ENCODE data around the gene HCRTR2.

Gene HCRTR2

DNA sequence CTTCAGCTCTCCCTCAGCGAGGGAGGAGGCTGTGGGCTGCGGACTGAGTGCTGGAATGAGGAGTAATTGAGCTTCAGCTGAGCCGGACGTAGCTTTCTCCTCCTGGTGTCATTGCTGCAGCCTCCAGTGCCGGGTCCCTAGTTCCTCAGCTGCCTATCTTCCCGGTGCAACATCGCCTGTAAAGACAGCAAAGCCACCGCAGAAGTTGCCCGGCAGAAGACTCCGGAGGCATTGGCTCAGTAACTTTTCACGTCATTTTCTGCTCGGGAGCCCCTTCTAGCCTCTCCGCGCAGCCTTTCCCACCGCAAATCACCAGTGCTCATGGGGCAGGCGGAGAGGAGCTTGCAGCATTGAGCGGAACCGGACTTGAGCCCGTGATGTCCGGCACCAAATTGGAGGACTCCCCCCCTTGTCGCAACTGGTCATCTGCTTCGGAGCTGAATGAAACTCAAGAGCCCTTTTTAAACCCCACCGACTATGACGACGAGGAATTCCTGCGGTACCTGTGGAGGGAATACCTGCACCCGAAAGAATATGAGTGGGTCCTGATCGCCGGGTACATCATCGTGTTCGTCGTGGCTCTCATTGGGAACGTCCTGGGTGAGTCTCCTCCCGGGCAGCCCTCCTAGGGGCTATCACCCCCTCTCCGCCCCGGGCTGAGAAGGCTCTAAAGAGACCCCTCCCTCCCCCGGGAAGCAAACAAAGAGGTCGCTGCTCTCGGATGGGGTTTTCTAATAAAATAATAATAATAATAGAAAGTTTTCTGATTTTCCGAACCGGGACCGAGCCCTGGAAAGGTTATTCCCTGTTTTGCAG is at the start of gene HCRTR2:
HCRTR2 (plus strand) TSS at position 305 of the 816 bp plus-strand sequence; CDS start at position 378, 73 bp downstream.
- no peaks in the 10 kb centered on the region for H3K27me3 ChIP-seq (ENCODE audit: insufficient read depth, low read length, poor library complexity)
- ATAC-seq (ENCODE audit: insufficient read depth, low read depth) = no peak
- TF ChIP-seq, protein P1, sequence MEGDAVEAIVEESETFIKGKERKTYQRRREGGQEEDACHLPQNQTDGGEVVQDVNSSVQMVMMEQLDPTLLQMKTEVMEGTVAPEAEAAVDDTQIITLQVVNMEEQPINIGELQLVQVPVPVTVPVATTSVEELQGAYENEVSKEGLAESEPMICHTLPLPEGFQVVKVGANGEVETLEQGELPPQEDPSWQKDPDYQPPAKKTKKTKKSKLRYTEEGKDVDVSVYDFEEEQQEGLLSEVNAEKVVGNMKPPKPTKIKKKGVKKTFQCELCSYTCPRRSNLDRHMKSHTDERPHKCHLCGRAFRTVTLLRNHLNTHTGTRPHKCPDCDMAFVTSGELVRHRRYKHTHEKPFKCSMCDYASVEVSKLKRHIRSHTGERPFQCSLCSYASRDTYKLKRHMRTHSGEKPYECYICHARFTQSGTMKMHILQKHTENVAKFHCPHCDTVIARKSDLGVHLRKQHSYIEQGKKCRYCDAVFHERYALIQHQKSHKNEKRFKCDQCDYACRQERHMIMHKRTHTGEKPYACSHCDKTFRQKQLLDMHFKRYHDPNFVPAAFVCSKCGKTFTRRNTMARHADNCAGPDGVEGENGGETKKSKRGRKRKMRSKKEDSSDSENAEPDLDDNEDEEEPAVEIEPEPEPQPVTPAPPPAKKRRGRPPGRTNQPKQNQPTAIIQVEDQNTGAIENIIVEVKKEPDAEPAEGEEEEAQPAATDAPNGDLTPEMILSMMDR (IDR thresholded peaks at IDR 0.05; ENCODE audit: borderline replicate concordance, extremely low read depth, low read length, poor library complexity, severe bottlenecking) = no peak
- no peak for TF ChIP-seq EZH2 (IDR thresholded peaks at IDR 0.05; ENCODE audit: borderline replicate concordance, low read depth, low read length, severe bottlenecking)

GRCh38 chr6:55130806-55131324 is 43.5 kb upstream of the HCRTR2 start:
- Histone ChIP-seq H3K4me2 (ENCODE audit: insufficient read depth, low read length) (no peak overlapping the region), H4K20me1 (ENCODE audit: insufficient read depth, low read length) (no peaks in the 10 kb centered on the region), H3K79me2 (ENCODE audit: insufficient read depth, low read length) (no peaks in the 10 kb centered on the region), H3K9me3 (ENCODE audit: insufficient read depth, low read length, severe bottlenecking) (no peaks in the 10 kb centered on the region), H2AFZ (ENCODE audit: low read depth, low read length) (no peak overlapping the region), H3K4me1 (ENCODE audit: insufficient read depth, low read length) (no peaks in the 10 kb centered on the region), H3K27ac (ENCODE audit: low read length) (no peak overlapping the region), H3K27me3 (ENCODE audit: insufficient read depth, low read length, poor library complexity) (no peaks in the 10 kb centered on the region), H3K36me3 (ENCODE audit: insufficient read depth, low read length) (no peaks in the 10 kb centered on the region), H3K9ac (ENCODE audit: low read depth, low read length) (no peak overlapping the region), H3K4me3 (ENCODE audit: low read depth in 1 of 2, low read length in 2 of 2) (no peak overlapping the region)
- ATAC-seq (ENCODE audit: insufficient read depth, low read depth) (no peak), DNase-seq (no peak)
- TF ChIP-seq EZH2 (IDR thresholded peaks at IDR 0.05; ENCODE audit: borderline replicate concordance, low read depth, low read length, severe bottlenecking) = no peak
- TF ChIP-seq, protein P1 (IDR thresholded peaks at IDR 0.05; ENCODE audit: borderline replicate concordance, extremely low read depth, low read length, poor library complexity, severe bottlenecking) = no peak

More for the DNA sequence above, at the start of gene HCRTR2:
- no peaks in the 10 kb centered on the region for H3K9me3 ChIP-seq (ENCODE audit: insufficient read depth, low read length, severe bottlenecking)
- DNase-seq = no peak
- no peak within 1 kb of the TSS for H3K4me2 ChIP-seq (ENCODE audit: insufficient read depth, low read length)
- no peaks in the 10 kb centered on the region for H3K4me1 ChIP-seq (ENCODE audit: insufficient read depth, low read length)
- H3K4me3 ChIP-seq (ENCODE audit: low read depth in 1 of 2, low read length in 2 of 2) = no peak within 1 kb of the TSS
- no peak within 1 kb of the TSS for H3K9ac ChIP-seq (ENCODE audit: low read depth, low read length)
- H3K27ac ChIP-seq (ENCODE audit: low read length) = no peak within 1 kb of the TSS
- no peaks in the 10 kb centered on the region for H3K36me3 ChIP-seq (ENCODE audit: insufficient read depth, low read length)
- H2AFZ ChIP-seq (ENCODE audit: low read depth, low read length) = no peak within 1 kb of the TSS
- no peaks in the 10 kb centered on the region for H3K79me2 ChIP-seq (ENCODE audit: insufficient read depth, low read length)
- no peaks in the 10 kb centered on the region for H4K20me1 ChIP-seq (ENCODE audit: insufficient read depth, low read length)

DNA sequence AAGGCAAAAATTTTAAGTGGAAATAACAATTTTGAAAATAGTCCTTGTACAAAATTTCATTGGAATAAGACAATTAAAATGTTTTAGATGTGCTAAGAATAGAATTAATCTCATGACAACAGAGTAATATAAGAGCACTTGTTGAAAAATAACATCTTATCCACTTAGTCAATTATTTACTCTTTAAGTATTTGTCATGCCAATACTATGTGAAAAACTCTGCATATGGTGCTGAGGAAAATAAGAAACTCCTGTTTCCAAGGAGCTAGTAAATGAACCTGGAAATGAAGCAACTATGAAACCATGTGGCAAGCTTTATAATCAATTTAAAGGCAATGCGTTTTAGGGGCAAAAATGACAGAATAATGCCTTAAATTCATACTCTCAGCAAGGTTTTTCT is 42.7 kb upstream of the HCRTR2 start:
- Histone ChIP-seq H4K20me1 (ENCODE audit: insufficient read depth, low read length) (no peaks in the 10 kb centered on the region), H3K4me2 (ENCODE audit: insufficient read depth, low read length) (no peak overlapping the region), H3K9ac (ENCODE audit: low read depth, low read length) (no peak overlapping the region), H3K36me3 (ENCODE audit: insufficient read depth, low read length) (no peaks in the 10 kb centered on the region), H2AFZ (ENCODE audit: low read depth, low read length) (no peak overlapping the region), H3K79me2 (ENCODE audit: insufficient read depth, low read length) (no peaks in the 10 kb centered on the region), H3K27me3 (ENCODE audit: insufficient read depth, low read length, poor library complexity) (no peaks in the 10 kb centered on the region), H3K4me1 (ENCODE audit: insufficient read depth, low read length) (no peaks in the 10 kb centered on the region), H3K4me3 (ENCODE audit: low read depth in 1 of 2, low read length in 2 of 2) (no peak overlapping the region), H3K27ac (ENCODE audit: low read length) (no peak overlapping the region), H3K9me3 (ENCODE audit: insufficient read depth, low read length, severe bottlenecking) (no peaks in the 10 kb centered on the region)
- TF ChIP-seq EZH2 (IDR thresholded peaks at IDR 0.05; ENCODE audit: borderline replicate concordance, low read depth, low read length, severe bottlenecking) = no peak
- no peak for DNase-seq
- ATAC-seq (ENCODE audit: insufficient read depth, low read depth) = no peak

DNA sequence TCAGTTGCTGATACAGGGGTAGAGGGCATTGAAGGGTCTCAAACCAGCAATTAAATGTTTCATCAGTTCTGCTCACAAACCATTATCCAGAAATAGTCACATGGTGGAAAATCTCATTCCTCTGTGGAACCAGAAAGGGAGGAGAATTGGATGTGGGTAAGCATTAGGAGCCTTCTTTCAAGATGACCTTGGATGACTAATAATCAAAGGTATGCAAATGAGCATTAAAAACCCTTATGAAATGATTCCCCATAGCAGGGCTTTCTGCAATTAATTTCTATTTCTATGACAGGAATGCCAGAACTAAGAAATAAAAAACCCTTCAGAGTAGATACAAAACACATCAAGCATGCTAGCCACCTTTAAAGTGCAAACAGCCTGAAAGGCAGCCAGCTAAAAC is 37.4 kb upstream of the HCRTR2 start:
- Histone ChIP-seq H3K27ac (ENCODE audit: low read length) (no peak overlapping the region), H4K20me1 (ENCODE audit: insufficient read depth, low read length) (no peaks in the 10 kb centered on the region), H3K79me2 (ENCODE audit: insufficient read depth, low read length) (no peaks in the 10 kb centered on the region), H3K9me3 (ENCODE audit: insufficient read depth, low read length, severe bottlenecking) (no peaks in the 10 kb centered on the region), H3K4me2 (ENCODE audit: insufficient read depth, low read length) (no peak overlapping the region), H3K36me3 (ENCODE audit: insufficient read depth, low read length) (no peaks in the 10 kb centered on the region), H3K4me1 (ENCODE audit: insufficient read depth, low read length) (no peaks in the 10 kb centered on the region), H3K27me3 (ENCODE audit: insufficient read depth, low read length, poor library complexity) (no peaks in the 10 kb centered on the region), H3K4me3 (ENCODE audit: low read depth in 1 of 2, low read length in 2 of 2) (no peak overlapping the region), H3K9ac (ENCODE audit: low read depth, low read length) (no peak overlapping the region), H2AFZ (ENCODE audit: low read depth, low read length) (no peak overlapping the region)
- TF ChIP-seq EZH2 (IDR thresholded peaks at IDR 0.05; ENCODE audit: borderline replicate concordance, low read depth, low read length, severe bottlenecking) = no peak
- TF ChIP-seq, protein P1 (IDR thresholded peaks at IDR 0.05; ENCODE audit: borderline replicate concordance, extremely low read depth, low read length, poor library complexity, severe bottlenecking) = no peak
- ATAC-seq (ENCODE audit: insufficient read depth, low read depth) (no peak), DNase-seq (no peak)
